GM21619 (cell line): ENCODE data around the gene FOXK1.
"Not testable (repeated sequence)": the region's sequence is repeated elsewhere in the genome, so short reads cannot be mapped to it uniquely, and the experiment has no call there.

Experiments
- ATAC-seq: cut with Tn5 transposase; IDR thresholded peaks from one replicate; pipeline ENCODE4 v1.9.1; 2021; ENCODE audit not compliant: unreplicated experiment

Gene FOXK1

GRCh38 chr7:4681886-4682620 is at the start of gene FOXK1:
Gene FOXK1 (plus strand): TSS chr7:4682295. CDS start chr7:4682309, 14 bp downstream.
- ATAC-seq = peak; percentile 48

GRCh38 chr7:4633012-4633411 is 49.1 kb upstream of the FOXK1 start:
- ATAC-seq = no peak

GRCh38 chr7:4634166-4634565 is 47.9 kb upstream of the FOXK1 start:
- no peak for ATAC-seq

- no peak for ATAC-seq
These were observed 43.1 kb upstream of the FOXK1 start for GRCh38 chr7:4638781-4639575.

- peak; percentile 39 for ATAC-seq
These were observed 40.9 kb upstream of the FOXK1 start for GRCh38 chr7:4641091-4641666.

GRCh38 chr7:4641667-4642467 is 40.2 kb upstream of the FOXK1 start:
- ATAC-seq = peak; percentile 81

GRCh38 chr7:4642468-4643203 is 39.5 kb upstream of the FOXK1 start:
- ATAC-seq = no peak

GRCh38 chr7:4643204-4643471 is 39.0 kb upstream of the FOXK1 start:
- ATAC-seq = not testable (repeated sequence)

- no peak for ATAC-seq
These were observed 36.8 kb upstream of the FOXK1 start for GRCh38 chr7:4645246-4645645.

GRCh38 chr7:4648111-4648510 is 34.0 kb upstream of the FOXK1 start:
- no peak for ATAC-seq

- no peak for ATAC-seq
These were observed 31.6 kb upstream of the FOXK1 start for GRCh38 chr7:4650433-4651047.

GRCh38 chr7:4653771-4654170 is 28.3 kb upstream of the FOXK1 start:
- no peak for ATAC-seq

- no peak for ATAC-seq
These were observed 26.8 kb upstream of the FOXK1 start for GRCh38 chr7:4655311-4655710.

- no peak for ATAC-seq
These were observed 26.2 kb upstream of the FOXK1 start for GRCh38 chr7:4655896-4656295.

- ATAC-seq = no peak
These were observed 24.3 kb upstream of the FOXK1 start for GRCh38 chr7:4657640-4658417.

GRCh38 chr7:4659551-4660286 is 22.4 kb upstream of the FOXK1 start:
- no peak for ATAC-seq

- ATAC-seq = no peak
These were observed 20.2 kb upstream of the FOXK1 start for GRCh38 chr7:4661871-4662270.

- ATAC-seq = no peak
These were observed 18.7 kb upstream of the FOXK1 start for GRCh38 chr7:4663239-4664018.
